Dendritic cell treated with granulocyte-macrophage colony-stimulating factor and Interleukin-4, amounts not matched to agents 40 ng/mL and 50 ng/mL, for 4 days (primary cell): ENCODE results near the gene PPP2R5D.
A peak's percentile ranks its signal among the peaks of the same experiment; 100 is the strongest.
"Not testable (repeated sequence)": the region's sequence is repeated elsewhere in the genome, so short reads cannot be mapped to it uniquely, and the experiment has no call there.

Source experiments
- H3K27ac Mint-ChIP-seq: one replicate; pipeline ENCODE4 v1.8.0; 2022; ENCODE audit warnings: mild to moderate bottlenecking, mixed read lengths
- H3K27me3 Mint-ChIP-seq: one replicate; pipeline ENCODE4 v1.8.0; 2022; ENCODE audit warnings: mild to moderate bottlenecking, mixed read lengths
- H3K36me3 Mint-ChIP-seq: one replicate; pipeline ENCODE4 v1.8.0; 2022; ENCODE audit warnings: low read depth, mixed read lengths
- H3K4me1 Mint-ChIP-seq: one replicate; pipeline ENCODE4 v1.8.0; 2022; ENCODE audit warnings: low read depth, mixed read lengths
- H3K4me3 Mint-ChIP-seq: one replicate; pipeline ENCODE4 v1.8.0; 2022; ENCODE audit warnings: mild to moderate bottlenecking, moderate library complexity, mixed read lengths
- H3K9me3 Mint-ChIP-seq: one replicate; pipeline ENCODE4 v1.8.0; 2022; ENCODE audit warnings: mixed read lengths
- intact Hi-C: fragments of 100-400 bp; cut with micrococcal nuclease; formaldehyde crosslinking; loops from one replicate; pipeline ENCODE4 v1.15.0; 2022

The PPP2R5D gene

DNA sequence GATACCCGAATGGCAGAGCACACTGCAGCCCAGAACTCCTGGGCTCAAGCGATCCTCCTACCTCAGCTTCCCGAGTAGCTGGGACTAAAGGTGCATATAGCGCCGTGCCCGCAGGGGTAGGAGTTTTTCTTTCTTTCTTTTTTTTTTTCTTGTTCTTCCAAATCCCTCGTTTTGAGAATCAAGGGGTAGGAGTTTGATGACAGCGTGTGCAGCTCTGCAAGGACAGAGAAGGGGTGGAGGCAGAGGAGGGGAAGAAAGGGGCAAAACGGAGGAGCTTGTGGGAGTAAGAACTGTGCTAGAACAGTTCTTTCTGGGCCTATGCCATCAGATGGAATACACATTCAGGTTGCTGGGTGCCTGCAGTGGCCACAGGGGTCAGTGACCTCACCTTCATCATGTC, 52.3 kb downstream of the PPP2R5D start:
- intact Hi-C loops = no loop called here
- Mint-ChIP-seq H3K9me3 (no peaks in the 10 kb centered on the region), H3K27me3 (no peaks in the 10 kb centered on the region), H3K36me3 (peaks cover 94% of the 10 kb centered on the region), H3K27ac (no peak overlapping the region), H3K4me1 (peaks cover 6% of the 10 kb centered on the region), H3K4me3 (no peak overlapping the region)

DNA sequence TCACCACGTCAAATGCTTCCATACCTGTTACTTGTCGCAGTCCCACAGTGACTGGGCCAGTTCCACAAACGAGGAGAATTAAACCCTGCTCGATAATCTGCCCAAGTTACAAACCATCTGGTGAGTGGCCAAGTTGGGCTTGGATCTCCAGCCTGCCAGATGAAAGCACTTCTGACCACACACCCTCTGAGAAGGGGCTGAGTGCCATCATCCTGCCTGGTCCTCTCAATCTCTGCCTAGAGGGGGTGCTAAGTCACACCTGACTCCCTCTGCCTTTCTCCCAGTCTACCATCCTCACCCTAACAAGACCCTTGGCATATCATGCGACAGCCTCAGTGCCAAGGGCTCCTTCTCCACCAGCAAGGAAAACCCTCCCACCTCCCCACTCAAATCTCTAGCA, 52.8 kb downstream of the PPP2R5D start:
- H3K4me3 Mint-ChIP-seq = no peak overlapping the region
- no peak overlapping the region for H3K27ac Mint-ChIP-seq
- intact Hi-C loops = no loop called here

DNA sequence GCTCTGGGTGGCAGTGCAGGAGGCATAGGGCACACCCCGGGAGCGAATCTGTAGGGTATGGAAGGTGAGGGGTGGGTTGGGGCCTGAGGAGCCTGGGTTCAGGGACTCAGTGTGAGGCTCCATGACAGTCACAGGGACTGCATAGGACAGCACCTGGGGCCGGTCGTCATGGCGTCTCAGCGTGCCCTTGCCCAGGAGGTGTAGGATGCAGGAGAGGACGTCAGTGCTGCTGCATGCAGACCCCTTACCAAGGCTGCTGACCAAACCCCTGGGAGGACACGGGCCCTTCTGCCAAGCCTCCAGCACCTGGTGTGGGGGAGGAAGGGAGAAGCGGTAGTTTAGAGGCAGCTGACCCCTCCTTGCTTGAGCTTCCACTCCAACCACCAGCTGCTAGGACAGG, 53.3 kb downstream of the PPP2R5D start:
- Mint-ChIP-seq H3K4me3 (no peak overlapping the region), H3K9me3 (no peaks in the 10 kb centered on the region), H3K27me3 (no peaks in the 10 kb centered on the region), H3K36me3 (peaks cover 94% of the 10 kb centered on the region), H3K27ac (no peak overlapping the region), H3K4me1 (peaks cover 6% of the 10 kb centered on the region)
- intact Hi-C loops = no loop called here

More for the DNA sequence above, 52.8 kb downstream of the PPP2R5D start:
- H3K27me3 Mint-ChIP-seq = no peaks in the 10 kb centered on the region
- H3K4me1 Mint-ChIP-seq = peaks cover 6% of the 10 kb centered on the region
- peaks cover 94% of the 10 kb centered on the region for H3K36me3 Mint-ChIP-seq
- no peaks in the 10 kb centered on the region for H3K9me3 Mint-ChIP-seq

DNA sequence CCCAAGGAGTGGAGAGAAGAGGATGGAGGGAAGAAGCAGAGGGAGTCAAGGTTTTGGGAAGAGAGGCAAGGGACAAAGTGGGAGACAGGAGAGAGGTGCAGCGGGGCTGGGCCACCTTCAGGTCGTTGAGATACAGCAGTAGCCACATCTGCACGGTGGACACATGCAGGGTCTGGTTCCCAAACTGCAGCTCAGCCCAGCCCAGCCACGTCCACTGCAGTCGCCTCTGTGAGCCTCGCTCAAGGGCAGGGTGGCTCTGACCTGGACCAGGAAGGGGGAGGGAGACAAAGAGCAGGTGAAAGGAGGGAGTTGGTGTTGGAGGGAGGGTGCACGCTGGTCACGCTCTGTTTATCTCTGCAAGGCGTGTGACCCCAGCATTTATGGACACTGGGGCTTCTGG, 54.4 kb downstream of the PPP2R5D start:
- H3K27me3 Mint-ChIP-seq = no peaks in the 10 kb centered on the region
- no peak overlapping the region for H3K4me3 Mint-ChIP-seq
- intact Hi-C loops = no loop called here
- no peaks in the 10 kb centered on the region for H3K9me3 Mint-ChIP-seq
- H3K27ac Mint-ChIP-seq = no peak overlapping the region
- peaks cover 94% of the 10 kb centered on the region for H3K36me3 Mint-ChIP-seq
- no peaks in the 10 kb centered on the region for H3K4me1 Mint-ChIP-seq

DNA sequence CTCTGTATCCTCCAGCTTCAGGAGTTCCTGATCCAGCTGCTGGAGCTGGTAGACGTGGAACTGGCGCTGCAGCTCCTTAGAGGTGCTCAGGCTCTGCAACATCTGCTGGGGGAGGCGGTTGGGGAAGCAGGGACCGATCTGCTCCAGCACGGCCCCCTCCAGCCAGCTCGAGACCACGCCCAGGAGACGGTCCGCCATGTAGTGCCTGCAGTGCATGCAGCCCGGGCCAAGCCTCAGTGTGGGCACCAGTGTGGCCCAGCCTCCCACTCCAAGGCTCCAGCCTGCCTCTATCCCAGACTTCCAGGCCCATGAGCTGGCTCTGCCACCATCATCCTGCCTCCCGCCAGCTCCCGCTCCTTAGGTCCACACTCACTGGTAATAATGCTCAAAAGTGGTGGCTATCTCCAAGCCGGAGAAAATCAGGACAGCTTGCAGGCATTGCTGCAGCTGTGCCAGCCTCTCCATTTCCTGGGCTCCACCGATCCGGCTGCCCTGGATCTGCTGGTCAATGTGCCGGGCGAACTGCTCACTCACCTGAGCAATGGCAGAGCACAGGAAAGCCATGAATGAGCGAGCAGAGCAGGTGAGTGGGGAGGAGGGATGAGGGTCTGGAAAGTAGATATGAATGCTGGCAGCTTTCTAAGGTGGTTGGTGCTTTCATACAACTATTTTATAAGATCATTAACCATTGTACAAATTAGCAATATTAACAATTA, 56.3 kb downstream of the PPP2R5D start:
- intact Hi-C loops = no loop called here
- Mint-ChIP-seq H3K9me3 (no peaks in the 10 kb centered on the region), H3K4me3 (no peak overlapping the region), H3K36me3 (peaks cover 93% of the 10 kb centered on the region), H3K4me1 (no peaks in the 10 kb centered on the region), H3K27ac (no peak overlapping the region), H3K27me3 (no peaks in the 10 kb centered on the region)

DNA sequence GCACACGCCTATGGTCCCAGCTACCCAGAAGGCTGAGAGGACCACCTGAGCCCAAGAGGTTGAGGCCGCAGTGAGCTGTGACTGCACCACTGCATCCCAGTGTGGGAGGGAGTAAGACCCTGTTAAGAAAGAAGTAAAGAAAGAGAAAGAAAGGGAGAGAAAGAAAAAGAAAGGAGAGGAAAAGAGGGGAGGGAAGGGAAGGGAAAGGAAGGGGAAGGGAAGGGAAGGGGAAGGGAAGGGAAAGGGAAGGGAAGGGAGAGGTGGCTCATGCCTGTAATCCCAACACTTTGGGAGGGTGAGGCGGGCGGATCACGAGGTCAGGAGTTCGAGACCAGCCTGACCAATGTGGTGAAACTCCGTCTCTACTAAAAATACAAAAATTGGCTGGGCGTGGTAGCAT, 57.1 kb downstream of the PPP2R5D start:
- intact Hi-C loops, H3K9me3 Mint-ChIP-seq, H3K4me3 Mint-ChIP-seq, H3K4me1 Mint-ChIP-seq, H3K27me3 Mint-ChIP-seq, H3K27ac Mint-ChIP-seq: not testable (repeated sequence)
- H3K36me3 Mint-ChIP-seq = peaks cover 95% of the 10 kb centered on the region

DNA sequence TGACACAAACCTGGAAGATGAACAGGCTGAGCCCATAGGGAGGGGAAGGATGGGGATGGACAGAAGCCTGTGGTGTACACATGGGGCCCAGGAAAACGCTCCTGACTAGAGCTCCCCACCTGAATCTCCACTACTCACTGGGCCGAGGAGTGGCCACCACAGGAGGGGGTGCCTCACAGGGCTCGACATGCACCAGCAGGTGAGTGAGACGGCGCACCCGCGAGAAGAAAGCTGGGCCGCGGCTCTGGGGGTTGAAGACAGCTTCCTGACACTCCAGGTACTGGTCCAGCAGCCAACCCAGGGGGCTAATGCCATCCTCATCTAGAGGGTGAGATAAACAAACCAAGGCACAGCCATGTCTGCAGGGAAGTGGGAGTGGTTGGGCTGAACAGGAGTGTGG, 58.9 kb downstream of the PPP2R5D start:
- Mint-ChIP-seq H3K36me3 (peaks cover 93% of the 10 kb centered on the region), H3K4me3 (no peak overlapping the region), H3K9me3 (no peaks in the 10 kb centered on the region), H3K27me3 (no peaks in the 10 kb centered on the region), H3K27ac (no peak overlapping the region), H3K4me1 (no peaks in the 10 kb centered on the region)
- intact Hi-C loops = no loop called here

DNA sequence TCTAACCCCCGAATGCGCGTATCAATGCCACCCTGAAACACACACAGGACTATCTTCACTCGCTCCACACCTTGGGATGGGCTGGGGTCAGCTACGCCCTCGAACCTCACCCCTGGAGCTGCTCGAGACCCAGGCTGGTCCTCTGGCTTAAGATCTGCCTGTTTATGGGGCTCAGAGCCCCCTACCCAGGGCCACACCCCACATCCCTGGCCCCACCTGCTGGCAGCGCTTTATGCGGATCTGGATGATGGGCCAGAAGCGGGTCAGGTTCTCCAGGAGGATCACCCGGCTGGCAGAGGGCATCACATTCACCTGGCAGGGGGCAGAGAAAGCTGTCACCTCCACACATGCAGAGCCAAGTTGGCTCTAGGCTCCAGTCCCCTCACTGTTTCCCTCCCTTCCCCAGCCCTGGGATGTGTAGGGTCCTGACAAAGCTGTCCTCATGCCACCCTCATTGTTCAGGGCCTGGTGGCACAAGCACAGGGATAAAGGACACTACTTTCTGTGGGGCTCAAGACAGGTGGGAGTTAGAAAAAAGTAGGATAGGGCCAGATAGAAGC, 61.1 kb downstream of the PPP2R5D start:
- H3K4me1 Mint-ChIP-seq = peaks cover 1% of the 10 kb centered on the region
- no peaks in the 10 kb centered on the region for H3K27me3 Mint-ChIP-seq
- H3K4me3 Mint-ChIP-seq = no peak overlapping the region
- H3K36me3 Mint-ChIP-seq = peaks cover 92% of the 10 kb centered on the region
- intact Hi-C loops = no loop called here
- no peak overlapping the region for H3K27ac Mint-ChIP-seq
- no peaks in the 10 kb centered on the region for H3K9me3 Mint-ChIP-seq

DNA sequence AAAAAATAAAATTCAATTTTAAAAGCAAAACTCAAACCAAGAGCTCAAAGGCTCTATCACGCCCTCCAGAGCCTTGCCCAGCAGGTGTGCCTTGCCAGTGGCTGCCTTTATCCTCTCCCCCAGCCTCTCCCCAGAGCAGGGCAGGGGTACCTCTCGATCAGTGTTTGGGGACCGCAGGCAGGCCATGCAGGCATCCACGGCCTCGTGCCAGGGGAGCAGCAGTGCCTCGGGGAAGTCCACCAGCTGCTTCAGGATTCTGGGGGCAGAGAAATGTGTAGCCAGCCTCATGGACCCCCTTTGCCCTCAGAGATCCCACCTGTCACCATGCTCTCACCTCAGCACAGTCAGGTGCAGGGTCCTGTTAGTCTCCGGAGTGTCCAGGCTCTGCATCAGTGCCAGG, 63.6 kb downstream of the PPP2R5D start:
- no peak overlapping the region for H3K4me3 Mint-ChIP-seq
- no peaks in the 10 kb centered on the region for H3K27me3 Mint-ChIP-seq
- intact Hi-C loops = no loop called here
- no peak overlapping the region for H3K27ac Mint-ChIP-seq
- H3K36me3 Mint-ChIP-seq = peaks cover 81% of the 10 kb centered on the region
- peaks cover 24% of the 10 kb centered on the region for H3K4me1 Mint-ChIP-seq
- no peaks in the 10 kb centered on the region for H3K9me3 Mint-ChIP-seq

DNA sequence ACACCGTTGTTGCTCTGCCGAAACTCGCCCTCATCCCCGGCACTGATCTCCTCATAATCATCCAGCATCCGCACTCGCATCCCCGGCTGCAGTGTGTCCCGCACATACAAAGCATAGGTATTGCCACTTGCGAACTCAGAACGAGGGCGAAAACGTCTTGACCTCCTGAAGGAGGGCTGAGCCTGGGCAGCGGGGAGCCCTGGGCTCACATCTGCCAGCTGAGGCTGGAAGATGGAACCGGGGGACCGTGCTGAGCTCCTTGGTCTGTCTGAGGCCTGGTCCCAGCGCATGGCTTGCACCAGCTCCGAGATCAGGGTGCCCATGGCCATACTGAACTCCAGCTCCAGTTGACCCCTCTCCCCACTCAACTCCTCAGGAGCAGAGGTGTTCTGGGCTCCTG, 66.6 kb downstream of the PPP2R5D start:
- no peaks in the 10 kb centered on the region for H3K9me3 Mint-ChIP-seq
- no peaks in the 10 kb centered on the region for H3K27me3 Mint-ChIP-seq
- H3K4me3 Mint-ChIP-seq = no peak overlapping the region
- H3K4me1 Mint-ChIP-seq = peaks cover 37% of the 10 kb centered on the region
- H3K36me3 Mint-ChIP-seq = peaks cover 75% of the 10 kb centered on the region
- intact Hi-C loops = loop anchor here (10.0 kb wide), 1 partner anchor 66 kb away; the partner anchor contains the start of gene PPP2R5D
- H3K27ac Mint-ChIP-seq = peak overlapping the region; percentile 5

DNA sequence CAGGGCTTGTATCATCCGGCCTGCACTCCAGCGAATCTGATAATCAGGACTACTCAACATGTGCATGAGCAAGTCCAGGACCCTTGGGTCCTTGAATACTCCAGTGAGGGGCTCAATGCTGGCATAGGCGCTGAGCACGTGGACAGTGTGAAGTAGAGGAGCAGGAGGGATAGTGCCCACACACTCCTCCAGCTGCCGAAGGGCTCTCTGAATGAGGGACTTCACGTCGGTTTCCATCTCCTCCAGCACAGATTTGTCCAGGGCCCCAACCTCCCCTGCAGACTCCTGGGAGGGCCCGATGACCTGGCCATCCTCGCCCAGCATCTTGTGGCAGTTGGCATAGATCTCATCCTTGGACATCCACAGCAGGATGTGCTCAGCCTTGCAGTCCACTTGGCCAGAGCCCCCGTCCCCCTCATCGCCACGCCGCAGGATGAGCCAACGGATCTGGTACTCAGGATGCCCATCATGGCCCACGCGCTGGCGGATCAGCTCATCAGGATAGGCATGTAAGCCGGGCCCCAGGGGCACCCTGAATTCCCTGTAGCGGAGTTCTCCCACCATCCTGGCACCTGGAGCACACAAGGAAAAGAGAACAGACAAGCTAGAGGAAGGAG, 68.0 kb downstream of the PPP2R5D start:
- H3K4me3 Mint-ChIP-seq = peak overlapping the region; percentile 94
- H3K27me3 Mint-ChIP-seq = no peaks in the 10 kb centered on the region
- H3K9me3 Mint-ChIP-seq = no peaks in the 10 kb centered on the region
- intact Hi-C loops = loop anchor here (10.0 kb wide), 1 partner anchor 68 kb away; the partner anchor contains the start of gene PPP2R5D
- H3K27ac Mint-ChIP-seq = peak overlapping the region; percentile 95
- H3K36me3 Mint-ChIP-seq = peaks cover 75% of the 10 kb centered on the region
- H3K4me1 Mint-ChIP-seq = peaks cover 37% of the 10 kb centered on the region

DNA sequence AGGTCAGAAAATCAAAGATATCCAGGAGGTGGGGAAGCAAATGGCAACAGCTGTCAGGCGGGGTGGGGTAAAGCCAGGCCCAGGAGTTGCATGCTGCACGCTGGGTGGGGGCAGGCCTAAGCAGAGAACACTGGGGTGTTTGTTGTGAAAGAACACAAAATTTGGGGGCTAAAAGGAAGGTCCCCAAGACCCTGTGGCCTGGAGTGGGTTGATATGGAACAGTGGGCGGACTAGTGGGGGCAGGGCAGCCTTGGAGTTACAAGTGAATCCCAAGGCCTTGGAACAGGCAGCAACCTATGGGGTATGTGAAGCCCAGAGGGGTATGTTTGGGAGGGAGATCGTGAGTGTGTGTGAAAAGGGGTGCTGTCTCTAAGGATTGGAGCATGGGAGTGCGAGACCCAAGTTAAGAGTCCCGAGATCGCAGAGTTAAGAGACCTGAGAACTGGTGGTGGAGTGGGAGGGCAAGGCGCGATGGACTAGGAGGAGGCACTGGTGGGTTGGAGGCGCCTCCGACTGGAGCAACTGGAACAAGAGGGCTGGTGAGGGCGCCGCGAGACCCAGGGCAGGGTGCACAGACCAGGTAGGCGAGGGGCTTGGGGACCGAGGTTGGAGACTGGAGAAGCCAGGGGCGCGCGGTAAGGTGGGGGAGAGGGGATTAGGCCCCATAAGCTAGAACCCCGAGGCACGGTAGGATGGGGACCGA, 68.6 kb downstream of the PPP2R5D start:
- Mint-ChIP-seq H3K4me1 (peaks cover 39% of the 10 kb centered on the region), H3K9me3 (no peaks in the 10 kb centered on the region), H3K4me3 (peak overlapping the region; percentile 94), H3K27me3 (no peaks in the 10 kb centered on the region), H3K36me3 (peaks cover 76% of the 10 kb centered on the region), H3K27ac (peak overlapping the region; percentile 95)
- intact Hi-C loops = loop anchor here (10.0 kb wide), 1 partner anchor 68 kb away; the partner anchor contains the start of gene PPP2R5D

DNA sequence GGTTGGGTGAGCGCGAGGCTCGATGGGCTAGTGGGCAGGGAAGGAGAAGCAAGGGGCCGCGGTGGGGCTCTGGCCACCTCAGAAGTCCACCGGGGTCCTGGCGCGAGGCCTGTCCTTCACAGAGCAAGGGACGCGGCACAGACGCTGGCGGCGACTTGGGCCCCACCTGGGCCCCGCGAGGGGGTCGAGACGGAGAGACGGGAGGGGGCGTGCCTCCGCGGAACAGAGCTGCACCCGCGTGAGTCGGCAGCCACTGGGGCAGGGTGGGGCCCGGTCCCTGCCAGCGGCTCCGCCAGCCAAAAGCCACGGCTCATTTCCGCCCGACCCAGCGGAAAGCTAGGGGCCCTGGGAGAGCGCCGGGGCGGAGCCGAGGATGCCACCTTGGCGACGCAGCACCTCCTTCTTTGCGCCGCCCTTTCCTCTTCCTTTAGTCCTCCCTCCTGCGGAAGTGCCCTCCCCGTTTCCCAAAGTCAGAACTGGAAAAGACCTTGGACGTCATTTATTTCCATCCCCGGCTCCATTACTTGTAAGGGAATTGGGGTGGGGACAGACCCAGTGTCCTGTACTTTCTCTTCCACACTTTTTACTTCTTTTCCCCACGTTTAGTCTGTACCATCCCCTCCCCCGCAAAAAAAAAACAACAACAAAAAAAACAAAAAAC, 69.3 kb downstream of the PPP2R5D start, which contains the start of gene CUL7:
Gene CUL7, minus strand, starts transcription at position 307 of the 661 bp plus-strand sequence. CDS start 1,063 bp downstream, outside the sequence.
- Mint-ChIP-seq H3K4me3 (peak within 1 kb of the TSS; percentile 94), H3K27ac (peak within 1 kb of the TSS; percentile 95), H3K4me1 (peaks cover 46% of the 10 kb centered on the region), H3K27me3 (no peaks in the 10 kb centered on the region), H3K36me3 (peaks cover 74% of the 10 kb centered on the region), H3K9me3 (no peaks in the 10 kb centered on the region)
- intact Hi-C loops = loop anchor here (10.0 kb wide), 1 partner anchor 69 kb away; the partner anchor contains the start of gene PPP2R5D
